ENCODE results near the gene ANKRD12.
"Not testable (repeated sequence)": the region's sequence is repeated elsewhere in the genome, so short reads cannot be mapped to it uniquely, and the experiment has no call there.

ANKRD12 gene
- total RNA-seq = 267 to 564 reads per million in 2 experiments

DNA sequence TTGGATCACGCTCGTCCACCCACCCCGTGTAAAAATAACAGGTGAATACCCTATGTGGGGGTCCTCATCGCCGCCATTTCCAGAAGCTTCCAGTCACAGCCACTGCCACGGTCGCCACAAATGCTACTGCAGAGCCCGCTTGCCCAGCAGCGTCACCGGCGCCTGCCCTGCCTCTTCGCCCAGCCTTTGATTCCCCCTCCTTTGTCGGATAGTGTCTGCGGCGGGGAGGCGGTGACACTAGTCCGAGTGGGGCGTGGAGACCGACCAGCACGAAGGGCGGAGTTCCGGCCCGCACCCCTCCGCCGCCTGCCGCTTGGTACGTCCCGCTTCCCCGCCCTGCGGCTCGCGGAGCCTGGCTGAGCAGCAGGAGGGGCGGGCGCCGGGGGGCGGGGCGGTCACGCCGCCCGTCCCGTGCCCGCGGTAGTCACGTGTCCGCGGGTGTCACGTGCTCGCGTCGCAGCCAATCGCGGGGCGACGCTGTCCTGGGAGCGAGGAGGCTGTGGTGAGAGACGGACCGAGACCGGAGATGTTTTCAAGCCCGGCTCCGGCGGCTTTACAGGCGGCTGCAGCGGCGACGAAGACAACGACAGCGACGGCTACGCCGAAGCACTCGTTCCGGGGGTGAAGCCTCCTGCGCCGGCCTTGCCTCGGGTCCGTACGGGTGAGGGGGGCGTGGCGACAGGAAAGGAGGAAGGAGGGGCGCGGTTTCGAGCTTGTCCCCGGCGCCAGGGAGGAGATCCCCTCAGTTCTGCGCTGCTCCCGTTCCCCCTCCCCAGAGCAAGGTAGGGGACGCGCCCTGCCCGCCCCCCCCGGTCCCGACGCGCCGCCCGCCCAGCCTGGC, at the start of gene ANKRD12:
Gene ANKRD12, plus strand, starts transcription at position 467 of the 841 bp plus-strand sequence. CDS start 45,652 bp downstream, outside the sequence.
- DNase-seq (ENCODE audit: low read depth) = peak; percentile 95

DNA sequence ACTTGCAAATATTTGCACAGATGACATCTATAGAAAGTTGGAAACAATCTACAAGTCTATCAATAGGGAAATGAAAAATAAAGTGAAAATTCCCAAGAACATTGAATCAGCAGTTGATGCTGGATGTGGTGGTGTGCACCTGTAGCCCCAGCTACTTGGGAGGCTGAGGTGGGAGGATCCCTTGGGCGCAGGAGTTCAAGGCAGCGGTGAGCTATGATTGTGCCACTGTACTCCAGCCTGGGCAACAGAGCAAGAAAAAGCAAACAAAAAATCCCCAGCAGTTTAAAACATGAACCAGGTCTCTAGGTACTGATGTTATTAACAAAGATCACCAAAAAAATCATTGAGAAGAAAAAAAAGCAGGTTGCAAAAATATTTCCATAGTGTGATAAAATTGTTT, 49.4 kb upstream of the ANKRD12 start:
- DNase-seq (ENCODE audit: low read depth) = no peak

DNA sequence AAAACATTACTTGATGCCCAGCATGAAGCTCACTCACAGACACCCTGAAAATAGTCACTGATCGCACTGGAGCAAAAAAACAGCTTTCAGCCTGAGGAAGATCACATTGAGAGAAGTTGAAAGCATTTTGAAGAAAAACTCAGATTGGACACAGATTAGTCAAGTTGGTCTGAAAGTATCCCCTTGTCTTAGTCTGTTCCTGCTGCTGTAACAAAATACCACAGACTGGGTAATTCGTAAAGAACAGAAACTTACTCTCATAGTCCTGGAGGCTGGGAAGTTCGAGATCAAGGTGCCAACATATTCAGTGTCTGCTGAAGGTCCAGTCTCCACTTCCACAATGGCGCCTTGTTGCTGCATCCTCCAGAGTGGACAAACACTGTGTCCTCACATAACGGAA, 48.3 kb upstream of the ANKRD12 start:
- DNase-seq (ENCODE audit: low read depth) = no peak

DNA sequence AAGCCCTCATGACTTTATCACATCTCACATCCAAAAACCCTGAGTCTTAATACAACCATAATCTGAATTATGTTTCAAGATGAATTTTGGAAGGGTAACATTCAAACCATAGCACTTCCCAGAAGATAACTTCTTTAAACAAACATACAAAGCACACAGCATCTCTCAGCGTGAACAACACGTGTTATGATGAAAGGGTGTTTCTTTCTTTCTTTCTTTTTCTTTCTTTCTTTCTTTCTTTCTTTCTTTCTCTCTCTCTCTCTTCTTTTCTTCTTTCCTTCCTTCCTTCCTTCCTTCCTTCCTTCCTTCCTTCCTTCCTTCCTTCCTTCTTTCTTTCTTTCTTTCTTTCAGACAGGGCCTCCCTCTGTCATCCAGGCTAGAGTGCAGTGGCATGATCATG, 47.9 kb upstream of the ANKRD12 start:
- not testable (repeated sequence) for DNase-seq (ENCODE audit: low read depth)

DNA sequence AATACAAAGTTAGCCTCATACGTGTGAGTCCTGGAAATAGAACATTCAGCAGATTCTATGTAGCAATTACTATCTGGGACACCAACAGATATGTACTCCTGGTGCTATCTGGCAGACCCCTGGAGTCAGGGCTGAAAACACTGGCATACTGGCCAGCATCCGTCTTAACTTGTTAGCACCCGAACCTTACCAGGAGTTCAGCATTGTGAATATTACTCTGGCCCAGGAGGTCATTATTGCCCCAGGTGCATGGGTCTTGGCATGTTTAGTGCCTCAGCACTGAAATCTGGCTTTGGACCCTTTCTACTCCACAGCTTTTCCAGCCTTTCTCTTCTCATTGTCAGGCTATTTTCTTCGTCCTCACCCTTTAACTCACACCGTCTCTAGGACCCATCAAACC, 46.0 kb upstream of the ANKRD12 start:
- no peak for DNase-seq (ENCODE audit: low read depth)

DNA sequence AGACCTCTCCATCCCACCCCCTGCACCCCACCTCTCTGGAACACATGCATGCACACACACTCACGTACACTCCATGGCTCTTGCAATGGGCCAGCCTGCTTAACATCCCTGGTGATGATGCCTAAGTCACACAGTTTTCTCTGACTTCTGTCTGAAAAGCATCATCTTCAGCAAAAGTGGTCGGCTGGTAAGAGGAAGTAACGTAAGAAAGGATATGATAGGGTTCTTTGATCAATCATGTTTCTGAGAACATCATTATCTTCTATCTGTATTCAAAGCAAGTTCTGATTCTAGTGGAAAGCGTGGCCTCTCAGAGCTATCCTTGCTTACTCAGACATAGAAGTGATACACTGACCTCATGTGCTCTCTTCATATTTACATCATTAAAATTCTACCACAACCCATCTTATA, 45.5 kb upstream of the ANKRD12 start:
- peak; percentile 29 for DNase-seq (ENCODE audit: low read depth)

DNA sequence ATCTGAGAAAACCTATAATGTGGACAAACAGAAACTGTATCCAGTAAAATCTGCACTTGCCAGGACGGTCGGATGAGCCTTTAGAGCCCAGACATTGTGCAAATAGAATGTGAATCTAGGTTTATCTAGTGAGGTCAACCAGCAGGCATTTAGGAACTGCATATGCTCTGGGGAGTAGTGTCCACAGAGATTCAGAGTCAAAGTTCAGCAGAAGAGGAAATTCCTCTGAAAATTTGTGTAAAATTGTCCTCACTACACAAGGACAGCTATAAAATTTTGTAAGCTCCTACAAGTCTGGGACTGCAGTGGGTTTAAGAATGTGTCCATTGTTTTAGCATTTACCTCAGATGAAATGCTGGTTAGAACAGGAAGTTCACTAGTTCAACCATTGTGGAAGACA, 43.9 kb upstream of the ANKRD12 start:
- no peak for DNase-seq (ENCODE audit: low read depth)

DNA sequence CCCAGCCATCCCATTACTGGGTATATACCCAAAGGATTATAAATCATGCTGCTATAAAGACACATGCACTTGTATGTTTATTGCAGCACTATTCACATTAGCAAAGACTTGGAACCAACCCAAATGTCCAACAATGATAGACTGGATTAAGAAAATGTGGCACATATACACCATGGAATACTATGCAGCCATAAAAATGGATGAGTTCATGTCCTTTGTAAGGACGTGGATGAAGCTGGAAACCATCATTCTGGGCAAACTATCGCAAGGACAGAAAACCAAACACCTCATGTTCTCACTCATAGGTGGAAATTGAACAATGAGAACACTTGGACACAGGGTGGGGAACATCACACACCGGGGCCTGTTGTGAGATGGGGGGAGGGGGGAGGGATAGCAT, 43.5 kb upstream of the ANKRD12 start:
- DNase-seq (ENCODE audit: low read depth) = not testable (repeated sequence)

DNA sequence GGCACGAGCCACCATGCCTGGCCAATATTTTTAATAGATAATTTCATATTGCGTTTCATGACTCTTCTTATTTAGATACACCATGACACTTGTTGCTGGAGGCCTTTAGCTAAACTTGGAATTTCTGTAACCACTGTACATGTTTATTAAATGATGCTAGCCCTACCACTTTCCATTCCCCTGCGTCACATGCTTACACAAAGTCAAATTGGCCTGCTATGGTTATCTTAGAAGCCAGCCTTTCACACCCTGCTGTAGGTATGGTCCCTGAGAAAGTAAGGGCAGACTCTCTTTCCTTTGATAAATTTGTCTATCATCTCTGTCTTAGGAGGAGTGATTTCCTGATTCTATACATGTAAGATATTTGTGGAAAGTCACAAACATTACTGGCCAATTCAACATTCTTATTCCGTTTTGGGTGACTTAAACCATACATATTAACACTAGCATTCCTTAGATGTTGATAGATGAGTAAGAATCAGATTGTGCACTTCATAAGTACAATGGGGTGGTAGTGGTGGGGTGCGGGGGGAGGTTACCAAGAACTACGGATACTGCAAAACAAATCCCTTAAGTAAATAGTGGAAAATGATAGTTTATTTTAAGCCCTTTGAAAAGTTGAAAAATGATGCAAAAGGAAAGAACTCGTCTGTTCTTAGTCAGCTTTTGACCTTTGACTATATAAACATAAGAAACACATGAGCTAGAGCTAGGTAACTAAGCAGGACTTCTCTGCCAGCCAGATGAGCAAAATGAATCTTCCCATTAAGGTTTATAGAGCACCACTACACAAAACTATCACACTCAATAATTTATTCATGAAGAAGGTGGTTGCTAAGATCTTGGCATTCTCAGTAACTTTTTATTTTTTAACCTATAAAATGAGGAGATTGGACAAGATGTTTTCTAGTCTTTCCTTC, 42.0 kb upstream of the ANKRD12 start:
- no peak for DNase-seq (ENCODE audit: low read depth)

DNA sequence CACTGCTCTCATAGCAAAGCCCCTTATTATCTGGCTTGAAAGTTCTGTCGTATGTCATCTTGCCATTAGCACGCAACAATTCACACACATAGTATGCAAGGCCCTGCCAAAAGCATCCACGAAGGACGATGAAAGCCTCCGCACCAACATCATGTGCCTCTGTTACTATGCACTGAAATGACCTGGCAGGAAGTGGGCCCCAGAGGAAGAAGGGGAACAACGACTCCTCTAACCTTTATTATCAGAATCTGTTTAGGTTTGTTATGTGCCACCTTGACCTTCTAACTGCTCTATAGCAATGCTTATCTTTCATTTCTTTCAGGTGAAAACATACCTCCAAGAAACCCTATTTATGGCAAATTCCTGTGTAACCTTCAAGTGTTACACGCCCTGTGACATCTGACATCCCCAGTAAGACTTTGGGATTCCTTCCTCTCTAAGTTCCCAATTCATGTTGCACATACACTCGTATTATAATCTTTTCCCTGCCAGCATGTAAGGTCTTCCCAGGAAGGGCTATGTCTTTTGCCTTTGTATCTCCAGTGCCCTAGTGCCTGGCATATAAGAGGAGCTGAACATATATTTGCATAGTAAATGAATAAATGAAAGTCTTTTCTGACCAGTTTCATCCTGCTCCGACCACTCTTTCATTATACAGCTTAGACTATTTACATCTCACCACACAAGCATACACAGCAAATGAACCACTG, 41.1 kb upstream of the ANKRD12 start:
- DNase-seq (ENCODE audit: low read depth) = peak; percentile 34

DNA sequence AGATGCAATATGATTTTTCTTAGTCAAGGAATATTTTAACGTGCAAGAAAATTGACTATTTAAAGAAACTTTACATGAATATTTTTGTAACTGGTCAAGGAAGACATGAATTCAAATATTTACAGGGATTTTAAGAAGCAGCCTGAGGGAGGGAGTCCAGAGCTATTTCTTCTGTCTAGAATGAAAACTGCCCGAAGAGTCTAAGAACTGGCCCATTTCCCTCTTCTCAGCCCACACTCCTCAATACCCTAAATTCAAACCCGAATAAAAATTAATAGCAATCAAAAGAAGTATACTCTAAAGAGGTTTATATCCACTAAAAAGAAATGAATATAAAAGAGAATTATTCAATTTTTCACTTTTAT, 40.6 kb upstream of the ANKRD12 start:
- DNase-seq (ENCODE audit: low read depth) = no peak

DNA sequence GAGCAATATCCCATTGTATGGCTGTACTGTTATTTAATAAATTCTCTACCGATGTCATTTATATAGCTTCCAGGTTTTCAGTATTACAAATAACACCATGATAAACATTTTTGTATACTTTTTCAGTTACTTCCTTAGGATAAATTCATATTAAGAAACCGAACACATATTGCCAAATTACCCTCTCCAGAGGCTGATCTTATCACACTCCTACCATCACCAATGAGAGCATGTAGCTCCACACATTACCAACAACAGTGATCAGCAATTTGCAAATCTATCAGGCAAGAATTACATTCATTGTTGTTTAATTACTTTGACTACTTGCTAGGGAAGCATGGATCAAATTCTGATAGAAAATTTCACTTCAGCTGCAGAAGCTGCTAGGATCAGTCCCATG, 39.9 kb upstream of the ANKRD12 start:
- DNase-seq (ENCODE audit: low read depth) = no peak

DNA sequence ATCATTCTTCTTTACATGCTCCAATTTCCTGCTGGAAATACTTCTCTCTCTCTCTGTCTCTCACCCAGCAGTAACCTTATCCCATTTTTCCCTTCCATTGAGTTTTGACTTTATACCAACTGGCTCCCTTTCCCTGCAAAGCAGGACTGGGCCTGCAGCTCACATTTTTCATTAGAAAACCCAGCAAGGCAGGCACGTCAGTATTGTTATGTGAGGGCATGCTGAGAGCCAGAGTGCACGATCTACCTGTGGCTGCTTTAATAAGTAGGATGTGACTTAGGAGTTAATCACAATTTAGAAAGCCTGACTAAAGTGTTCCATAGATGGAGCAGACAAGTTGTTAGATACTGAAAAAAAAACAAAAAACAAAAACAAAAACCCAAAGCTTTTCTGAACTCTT, 39.2 kb upstream of the ANKRD12 start:
- no peak for DNase-seq (ENCODE audit: low read depth)

DNA sequence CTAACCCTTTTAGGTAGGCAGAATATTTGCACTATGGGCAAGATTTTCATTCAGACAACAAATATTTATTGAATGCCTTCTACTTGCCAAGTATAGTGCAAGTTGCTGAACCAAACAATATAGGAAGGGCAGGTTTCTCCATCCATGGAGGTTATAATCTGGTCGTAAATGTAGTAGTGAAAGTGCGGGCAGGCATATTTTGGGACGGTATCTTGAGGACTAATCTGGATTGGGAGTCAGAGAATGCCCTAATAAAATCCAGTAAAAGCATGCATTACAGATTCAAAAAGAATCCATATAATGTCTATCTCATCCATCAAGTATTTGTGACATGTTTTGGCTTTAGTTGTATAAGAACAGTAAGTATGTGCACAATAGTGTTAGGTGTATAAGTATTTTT, 35.8 kb upstream of the ANKRD12 start:
- DNase-seq (ENCODE audit: low read depth) = no peak

DNA sequence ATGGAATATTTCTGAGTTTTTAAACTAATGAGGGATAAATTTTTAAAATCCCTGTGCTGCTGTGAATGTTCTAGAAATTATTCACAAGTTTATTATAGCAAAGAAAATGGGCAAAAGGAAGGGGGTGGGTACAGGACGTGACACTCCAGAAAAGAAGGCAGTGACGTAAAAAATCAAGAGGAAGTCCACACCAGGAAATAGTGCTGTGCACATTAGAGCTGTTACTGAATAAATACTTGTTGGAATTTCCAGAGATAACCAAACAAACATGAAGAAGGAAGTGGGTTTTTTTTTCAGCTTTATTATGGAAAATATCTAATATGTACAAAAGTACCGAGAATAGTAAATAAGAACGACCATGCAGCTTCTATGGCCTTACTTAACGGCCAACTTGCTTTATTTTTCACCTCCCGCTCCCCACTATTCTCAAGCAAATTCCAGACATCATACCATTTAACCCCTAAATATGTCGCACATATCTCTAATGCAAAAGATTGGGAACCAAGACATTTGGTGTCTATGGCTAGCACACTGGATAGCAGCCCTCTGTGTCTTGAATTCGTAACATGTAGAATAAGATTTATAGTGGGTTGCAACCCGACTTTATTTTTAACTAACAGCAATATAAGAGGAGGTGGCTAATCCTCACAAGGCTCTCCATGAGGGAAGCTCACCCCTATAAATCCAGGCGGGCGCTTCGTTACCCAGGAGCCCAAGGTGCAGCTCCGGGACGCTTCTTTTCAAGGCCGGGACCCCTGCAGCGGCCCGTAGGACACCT, 34.7 kb upstream of the ANKRD12 start:
- no peak for DNase-seq (ENCODE audit: low read depth)

DNA sequence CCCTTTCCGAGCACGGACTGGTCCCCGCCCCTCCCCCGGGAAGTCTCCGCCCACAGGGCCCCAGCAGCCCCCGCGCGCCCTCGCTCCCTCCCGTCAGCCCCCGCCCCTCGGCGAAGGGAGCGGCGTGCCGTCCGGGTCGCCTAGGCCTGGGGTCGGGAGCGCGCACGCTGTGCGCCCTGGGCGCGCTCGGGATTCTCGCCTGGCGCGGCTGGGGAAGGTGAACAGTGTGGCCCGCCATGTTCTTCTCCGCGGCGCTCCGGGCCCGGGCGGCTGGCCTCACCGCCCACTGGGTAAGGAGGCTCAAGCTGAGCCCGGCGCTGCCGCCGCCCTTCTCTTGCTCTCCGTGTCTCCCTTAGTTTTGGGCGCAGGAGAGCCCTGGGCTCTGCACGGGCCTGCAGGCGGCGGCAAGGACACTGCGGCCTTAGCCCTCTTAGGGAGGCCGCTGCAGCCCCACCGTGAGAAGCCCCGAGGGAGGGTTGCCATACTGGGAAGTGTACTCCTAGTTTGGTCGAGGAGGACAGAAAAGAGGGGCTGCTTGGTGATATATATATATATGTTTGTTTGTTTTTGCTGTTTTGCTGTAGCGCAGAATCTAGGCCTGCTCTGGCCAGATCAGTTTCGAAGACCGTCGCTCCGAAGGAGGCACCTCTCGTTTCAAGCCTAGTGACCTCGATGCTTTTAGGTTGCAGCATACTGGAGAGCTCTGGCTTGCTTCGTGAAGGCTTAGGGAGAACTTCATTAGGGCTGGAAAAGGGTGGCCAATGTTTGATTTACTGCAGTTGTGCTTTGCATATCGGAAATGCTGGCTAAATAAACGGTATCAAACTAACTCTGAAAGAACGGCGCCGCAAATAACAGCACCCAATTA, 33.8 kb upstream of the ANKRD12 start, which contains the start of gene NDUFV2:
Gene NDUFV2, plus strand, starts transcription at position 192 of the 868 bp plus-strand sequence. Its CDS starts 45 bp downstream, at position 237.
- DNase-seq (ENCODE audit: low read depth) = peak; percentile 96

DNA sequence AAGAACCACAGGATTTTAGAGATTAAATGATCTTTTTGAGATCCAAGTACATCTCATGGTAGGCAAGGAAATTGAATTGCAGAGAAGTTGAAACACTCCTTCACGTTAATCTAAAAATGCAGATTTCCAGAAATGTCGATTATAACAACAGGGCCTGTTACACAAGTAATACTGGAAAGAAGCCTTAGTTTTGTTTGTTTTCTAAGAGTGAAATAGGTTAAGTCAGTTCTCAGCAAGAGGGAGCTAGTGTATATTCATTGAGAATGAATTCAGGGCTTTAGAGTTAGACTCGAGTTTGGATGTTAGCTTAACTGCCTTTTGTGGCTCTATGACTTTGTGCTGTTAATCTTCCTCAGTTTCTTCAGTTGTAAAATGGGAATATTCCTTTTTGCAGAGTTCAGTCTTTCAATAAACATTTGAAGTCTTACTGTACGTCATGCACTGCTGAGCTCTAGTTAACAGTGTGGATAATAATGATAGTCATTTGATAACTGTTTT, 33.2 kb upstream of the ANKRD12 start:
- DNase-seq (ENCODE audit: low read depth) = no peak

DNA sequence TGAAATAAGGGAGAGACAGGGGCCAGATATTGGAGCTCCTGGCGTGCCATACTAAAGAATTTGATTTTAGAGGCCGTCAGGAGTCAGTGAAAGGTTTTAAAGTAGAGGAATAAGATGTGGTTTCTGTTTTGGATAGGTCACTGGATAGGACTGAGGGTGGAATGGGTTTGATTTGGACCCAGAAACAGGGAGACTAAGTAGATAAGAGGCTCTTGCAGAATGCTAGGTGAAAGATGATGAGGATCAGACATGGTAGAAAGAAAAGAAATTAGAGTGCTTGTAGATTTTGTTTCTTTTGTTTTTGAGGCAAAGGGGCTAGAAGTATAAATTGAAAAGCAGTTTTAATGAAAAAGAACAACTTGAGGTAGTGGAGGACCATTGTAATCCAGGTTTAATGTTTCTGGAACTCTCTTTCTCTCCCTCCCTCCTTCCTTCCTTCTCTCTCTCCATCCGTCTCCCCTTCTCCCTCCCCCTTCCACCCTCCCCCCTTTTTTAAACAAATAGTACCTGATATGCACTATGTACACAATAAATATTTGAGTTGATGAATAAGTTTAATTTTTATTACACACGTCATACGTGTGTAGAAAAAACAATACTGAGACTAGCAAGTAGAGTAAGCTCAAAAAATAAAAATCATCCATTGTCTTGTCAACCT, 32.2 kb upstream of the ANKRD12 start:
- DNase-seq (ENCODE audit: low read depth) = no peak

DNA sequence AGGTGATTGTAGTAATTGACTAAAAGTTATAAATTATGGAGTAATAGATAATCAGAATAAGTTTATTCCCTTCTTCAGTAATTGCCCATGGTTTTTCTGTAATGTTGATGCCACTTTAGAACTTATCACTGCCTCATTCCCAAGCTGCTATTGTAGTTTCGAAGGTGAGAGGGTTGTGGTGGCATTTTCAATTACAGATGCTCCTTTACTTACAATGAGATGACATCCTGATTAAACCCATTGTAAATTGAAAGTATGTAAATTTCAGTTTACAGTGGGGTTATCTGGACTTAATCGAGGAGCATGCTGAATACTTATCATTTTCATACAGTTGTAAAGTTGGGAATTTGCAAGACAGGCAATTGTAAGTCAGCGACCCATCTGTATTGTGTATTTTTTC, 31.2 kb upstream of the ANKRD12 start:
- DNase-seq (ENCODE audit: low read depth) = no peak

DNA sequence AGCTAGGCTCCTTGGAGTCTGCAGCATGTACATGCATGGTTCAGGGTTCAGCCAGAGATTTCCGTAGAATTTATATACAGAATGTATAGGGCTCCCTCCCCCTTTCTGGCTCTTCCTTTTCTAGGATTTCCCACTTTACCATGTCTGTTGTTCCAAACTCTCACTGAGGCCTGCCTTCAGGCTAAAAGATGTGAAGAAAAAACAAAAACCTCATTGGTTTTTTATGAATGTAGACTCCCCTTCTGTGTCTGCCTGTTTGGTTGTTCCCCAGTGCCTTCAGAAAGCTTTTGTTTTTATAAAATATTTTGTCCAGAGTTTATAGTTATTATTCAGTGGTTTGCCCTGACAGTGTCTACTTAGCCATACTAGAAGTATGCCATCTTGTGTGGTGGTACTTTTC, 30.5 kb upstream of the ANKRD12 start:
- DNase-seq (ENCODE audit: low read depth) = no peak
